Peyer's patch (tissue), 4 donors: ENCODE measurements around the gene ASPHD2.

Experiments used
- POLR2A ChIP-seq, 2 donors: fragments of 450-650 bp; IDR thresholded peaks; one replicate each; pipeline ENCODE4 v1.5.1; 2017; ENCODE audit warnings: antibody characterized with exemption in 2 of 2, mild to moderate bottlenecking in 2 of 2, moderate library complexity in 2 of 2
- TF ChIP-seq, protein P1 (sequence below), 6 experiments: fragments of 450-650 bp in 4 of 6; fragments of 200-600 bp in 2 of 6; sonication (generic) in 1 of 6; IDR thresholded peaks; one replicate each; pipeline ENCODE4 v1.5.1; 2017 to 2019; ENCODE audit warnings: antibody characterized with exemption in 6 of 6, mild to moderate bottlenecking in 3 of 6, moderate library complexity in 1 of 6

DNA sequence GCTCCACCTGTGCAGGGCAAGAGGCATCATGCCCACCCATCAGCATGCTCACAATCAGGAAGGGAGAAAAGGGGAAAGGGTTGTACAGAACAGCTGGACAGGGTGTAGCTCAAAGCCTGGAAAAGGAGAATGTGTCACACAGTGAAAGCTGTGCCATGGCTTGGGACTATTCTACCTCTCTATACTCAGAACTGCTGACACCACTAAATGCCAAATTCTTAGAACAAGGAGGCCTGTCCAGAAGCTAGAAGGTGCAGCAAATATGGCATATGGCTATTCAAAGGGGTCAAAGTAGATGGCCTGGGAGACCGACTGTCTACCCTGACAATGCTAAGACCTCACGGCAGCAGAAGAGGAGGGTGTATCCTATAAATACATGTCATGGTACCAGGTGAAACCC, 41.7 kb downstream of the ASPHD2 start:
- TF ChIP-seq, protein P1, sequence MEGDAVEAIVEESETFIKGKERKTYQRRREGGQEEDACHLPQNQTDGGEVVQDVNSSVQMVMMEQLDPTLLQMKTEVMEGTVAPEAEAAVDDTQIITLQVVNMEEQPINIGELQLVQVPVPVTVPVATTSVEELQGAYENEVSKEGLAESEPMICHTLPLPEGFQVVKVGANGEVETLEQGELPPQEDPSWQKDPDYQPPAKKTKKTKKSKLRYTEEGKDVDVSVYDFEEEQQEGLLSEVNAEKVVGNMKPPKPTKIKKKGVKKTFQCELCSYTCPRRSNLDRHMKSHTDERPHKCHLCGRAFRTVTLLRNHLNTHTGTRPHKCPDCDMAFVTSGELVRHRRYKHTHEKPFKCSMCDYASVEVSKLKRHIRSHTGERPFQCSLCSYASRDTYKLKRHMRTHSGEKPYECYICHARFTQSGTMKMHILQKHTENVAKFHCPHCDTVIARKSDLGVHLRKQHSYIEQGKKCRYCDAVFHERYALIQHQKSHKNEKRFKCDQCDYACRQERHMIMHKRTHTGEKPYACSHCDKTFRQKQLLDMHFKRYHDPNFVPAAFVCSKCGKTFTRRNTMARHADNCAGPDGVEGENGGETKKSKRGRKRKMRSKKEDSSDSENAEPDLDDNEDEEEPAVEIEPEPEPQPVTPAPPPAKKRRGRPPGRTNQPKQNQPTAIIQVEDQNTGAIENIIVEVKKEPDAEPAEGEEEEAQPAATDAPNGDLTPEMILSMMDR (IDR thresholded peaks at IDR 0.05): no peak
- no peak for TF ChIP-seq POLR2A (IDR thresholded peaks at IDR 0.05)
